Karpas-422 (cell line): Measurements from ENCODE around the gene RCBTB2. TPM values are rescaled to one million over a fixed set of nuclear protein-coding genes. Genes with fewer than 3 reads are reported as not detected.
A peak's percentile ranks its signal among the peaks of the same experiment; 100 is the strongest.

Experiments used
- DNase-seq: peaks from one replicate; pipeline ENCODE4 v3.0.0-alpha.2; 2015
- H2AFZ ChIP-seq: fragments of 200-600 bp; sonication (generic); 2 replicates; pipeline ENCODE4 v1.6.1; 2014; ENCODE audit warnings: antibody characterized with exemption, low read length, mixed read lengths
- H3K27ac ChIP-seq: fragments of 200-600 bp; sonication (generic); 2 replicates; pipeline ENCODE4 v1.5.1; 2014; ENCODE audit warnings: mild to moderate bottlenecking, low read length, moderate library complexity
- H3K27me3 ChIP-seq: fragments of 200-600 bp; sonication (generic); 2 replicates; pipeline ENCODE4 v1.6.1; 2014; ENCODE audit warnings: low read length, mixed read lengths
- H3K36me3 ChIP-seq: fragments of 200-600 bp; sonication (generic); 2 replicates; pipeline ENCODE4 v1.6.1; 2014; ENCODE audit warnings: low read length, mixed read lengths; ENCODE audit not compliant: insufficient read depth
- H3K4me1 ChIP-seq: fragments of 200-600 bp; sonication (generic); 2 replicates; pipeline ENCODE4 v1.6.1; 2014; ENCODE audit warnings: mild to moderate bottlenecking, low read length, mixed read lengths
- H3K4me2 ChIP-seq: fragments of 200-600 bp; sonication (generic); 2 replicates; pipeline ENCODE4 v1.6.1; 2014; ENCODE audit warnings: low read length, low read depth, mild to moderate bottlenecking; ENCODE audit not compliant: poor library complexity, severe bottlenecking
- H3K4me3 ChIP-seq: fragments of 200-600 bp; sonication (generic); 2 replicates; pipeline ENCODE4 v1.5.1; 2014; ENCODE audit warnings: mild to moderate bottlenecking, antibody characterized with exemption, low read length, mixed read lengths
- H3K79me2 ChIP-seq: fragments of 200-600 bp; sonication (generic); 2 replicates; pipeline ENCODE4 v1.6.1; 2014; ENCODE audit warnings: mild to moderate bottlenecking, low read length, mixed read lengths
- H3K9ac ChIP-seq: fragments of 200-600 bp; sonication (generic); 2 replicates; pipeline ENCODE4 v1.6.0; 2014; ENCODE audit warnings: low read length
- H3K9me2 ChIP-seq: fragments of 200-600 bp; sonication (generic), shearing (Covaris generic); replicated peaks from 2 replicates; pipeline ENCODE4 v1.6.0; 2014; ENCODE audit warnings: mild to moderate bottlenecking, low read length, moderate library complexity; ENCODE audit not compliant: insufficient read depth
- H3K9me3 ChIP-seq: fragments of 300-700, 200-600 bp; sonication (generic); 2 replicates; pipeline ENCODE4 v1.6.1; 2014; ENCODE audit warnings: low read length, mixed read lengths
- H4K20me1 ChIP-seq: fragments of 200-600 bp; sonication (generic); 2 replicates; pipeline ENCODE4 v1.6.1; 2014; ENCODE audit warnings: mild to moderate bottlenecking, antibody characterized with exemption, low read length, low read depth; ENCODE audit not compliant: insufficient read depth
- total RNA-seq: library from RNA; depleted of rRNA; stranded (reverse); fragments of >200 nt; shearing (Covaris generic); gene quantifications from 2 replicates; pipeline ENCODE4 v1.2.3, GENCODE V29; 2014; ENCODE audit warnings: low replicate concordance

RCBTB2 gene
- total RNA-seq, 1 experiment from 2014 or later: 25.6 TPM

DNA sequence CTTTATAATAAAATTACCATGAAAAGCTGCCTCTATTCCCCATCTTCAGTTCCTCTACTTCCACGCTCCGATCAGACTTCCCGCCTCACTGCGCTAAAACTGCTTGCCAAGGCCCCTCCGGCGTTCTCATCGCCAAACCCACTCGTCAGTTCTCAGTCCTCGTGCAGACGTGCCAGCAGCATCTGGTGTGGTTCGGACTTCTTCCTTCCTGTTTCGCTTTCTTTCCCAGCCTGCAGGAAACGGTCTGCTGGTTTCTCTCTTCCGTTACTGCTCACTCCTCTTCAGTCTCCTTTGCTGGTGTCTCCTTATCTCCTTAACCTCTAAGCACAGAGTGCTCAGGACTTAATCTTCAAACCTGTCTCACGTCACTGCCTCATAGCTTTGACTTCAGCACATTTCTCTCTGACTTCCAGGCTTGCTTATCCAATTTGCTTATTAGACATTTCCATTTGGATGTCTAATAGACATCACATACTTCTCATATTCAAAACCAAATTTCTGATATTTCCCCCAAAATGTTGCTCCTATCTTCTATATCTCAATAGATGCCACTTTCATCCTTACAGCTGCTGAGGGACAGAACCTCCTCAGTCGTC lies 40.3 kb downstream of the RCBTB2 start:
- peaks cover 9% of the 10 kb centered on the region for H3K36me3 ChIP-seq
- peaks cover 11% of the 10 kb centered on the region; the same call in 1 of the 2 replicates for H3K79me2 ChIP-seq
- no peaks in the 10 kb centered on the region for H3K27me3 ChIP-seq
- H3K4me3 ChIP-seq: peak overlapping the region; percentile 64
- peak overlapping the region; percentile 95 for H3K4me2 ChIP-seq
- peak; percentile 98 for DNase-seq
- no peaks in the 10 kb centered on the region for H3K9me3 ChIP-seq
- peak overlapping the region; percentile 100 for H3K27ac ChIP-seq
- peaks cover 86% of the 10 kb centered on the region for H3K4me1 ChIP-seq
- H2AFZ ChIP-seq: no peak overlapping the region; the same call in 1 of the 2 replicates
- H3K9me2 ChIP-seq: no peaks in the 10 kb centered on the region
- peak overlapping the region; percentile 84 for H3K9ac ChIP-seq
- H4K20me1 ChIP-seq: no peaks in the 10 kb centered on the region

DNA sequence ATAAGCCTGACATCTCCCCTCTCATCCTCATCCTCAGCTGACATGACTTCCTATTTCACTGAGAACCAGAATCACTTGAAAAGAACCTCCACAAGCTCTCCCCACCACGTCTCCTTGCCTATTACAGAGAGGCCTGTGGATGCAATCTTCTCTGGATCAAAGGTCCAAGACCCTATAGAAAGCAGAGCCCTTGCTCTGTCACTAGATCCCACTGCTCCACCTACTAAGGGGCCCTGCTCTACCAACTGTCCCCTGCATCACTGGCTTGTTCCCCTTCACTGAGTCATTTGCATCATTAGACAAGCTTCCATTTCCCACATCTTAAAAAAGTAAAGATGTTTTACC lies 40.8 kb downstream of the RCBTB2 start:
- peak overlapping the region; percentile 64 for H3K4me3 ChIP-seq

DNA sequence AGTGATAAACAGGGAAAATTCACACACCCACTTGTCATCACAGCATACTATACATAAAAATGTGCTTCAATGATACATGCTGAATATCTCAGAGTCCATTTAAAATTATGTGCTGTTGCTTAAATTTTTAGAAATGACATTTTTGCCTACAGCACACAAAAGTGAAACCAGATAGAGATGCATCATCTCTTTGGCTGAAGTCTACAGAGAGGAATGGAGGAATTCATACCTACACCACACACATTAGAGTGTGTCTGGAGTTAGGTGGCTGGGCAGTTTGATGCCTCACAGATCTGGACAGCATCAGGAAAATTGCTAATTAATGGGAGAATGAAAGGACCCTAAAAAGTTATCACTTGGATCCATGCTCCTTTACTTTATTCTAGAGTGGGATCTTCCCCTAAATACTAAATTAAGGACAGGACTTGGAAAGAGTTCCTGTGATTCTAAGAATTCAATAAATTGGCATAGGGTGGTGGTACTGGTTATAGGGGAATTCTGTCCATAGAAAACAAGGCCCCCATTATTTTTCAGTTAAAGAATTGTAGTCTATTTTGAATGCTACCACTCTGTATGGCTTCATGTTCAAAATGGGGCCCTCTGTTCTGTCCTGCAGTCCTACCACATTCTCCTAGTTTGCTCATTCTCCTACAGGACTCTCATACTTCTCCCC lies 41.3 kb downstream of the RCBTB2 start:
- peak; percentile 57 for DNase-seq
- H3K27me3 ChIP-seq: no peaks in the 10 kb centered on the region
- no peaks in the 10 kb centered on the region for H3K9me3 ChIP-seq
- peak overlapping the region; percentile 100 for H3K27ac ChIP-seq
- peaks cover 77% of the 10 kb centered on the region for H3K4me1 ChIP-seq
- peak overlapping the region; percentile 64 for H3K4me3 ChIP-seq
- peaks cover 11% of the 10 kb centered on the region; the same call in 1 of the 2 replicates for H3K79me2 ChIP-seq
- peak overlapping the region; percentile 95 for H3K4me2 ChIP-seq
- H3K9me2 ChIP-seq: no peaks in the 10 kb centered on the region
- no peaks in the 10 kb centered on the region for H4K20me1 ChIP-seq
- peak overlapping the region; percentile 84 for H3K9ac ChIP-seq
- H3K36me3 ChIP-seq: peaks cover 13% of the 10 kb centered on the region
- no peak overlapping the region for H2AFZ ChIP-seq

More for the DNA sequence above, 40.8 kb downstream of the RCBTB2 start:
- H4K20me1 ChIP-seq: no peaks in the 10 kb centered on the region
- H3K9me2 ChIP-seq: no peaks in the 10 kb centered on the region
- peak overlapping the region; percentile 84 for H3K9ac ChIP-seq
- no peak overlapping the region; the same call in 1 of the 2 replicates for H2AFZ ChIP-seq
- no peaks in the 10 kb centered on the region for H3K9me3 ChIP-seq
- peaks cover 11% of the 10 kb centered on the region; the same call in 1 of the 2 replicates for H3K79me2 ChIP-seq
- DNase-seq: no peak
- H3K36me3 ChIP-seq: peaks cover 13% of the 10 kb centered on the region
- peak overlapping the region; percentile 95 for H3K4me2 ChIP-seq
- H3K4me1 ChIP-seq: peaks cover 81% of the 10 kb centered on the region
- H3K27ac ChIP-seq: peak overlapping the region; percentile 100
- H3K27me3 ChIP-seq: no peaks in the 10 kb centered on the region

DNA sequence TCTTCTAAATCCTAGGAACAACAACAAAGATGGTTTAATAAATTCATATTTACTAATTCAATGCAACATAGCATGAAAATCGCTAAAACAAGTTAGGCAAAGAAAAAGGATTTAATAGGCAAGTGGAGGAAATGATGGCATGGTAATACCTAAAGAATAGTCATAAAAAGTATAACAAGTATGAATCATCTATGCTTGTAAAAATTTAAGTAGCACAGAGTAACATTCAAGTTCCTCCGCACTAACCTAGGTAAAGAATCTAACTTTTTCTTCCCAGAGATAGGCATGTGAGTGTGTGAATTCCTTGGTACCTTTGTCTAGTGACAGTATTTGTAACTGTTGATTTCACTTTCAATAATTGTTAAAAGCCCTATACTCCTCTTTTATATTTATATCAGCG lies 42.6 kb downstream of the RCBTB2 start:
- Histone ChIP-seq H3K27me3 (no peaks in the 10 kb centered on the region), H3K9ac (peak overlapping the region; percentile 84), H3K27ac (peak overlapping the region; percentile 100), H3K4me2 (peak overlapping the region; percentile 95), H3K4me3 (peak overlapping the region; percentile 64; the same call in 1 of the 2 replicates), H2AFZ (no peak overlapping the region), H3K4me1 (peaks cover 69% of the 10 kb centered on the region), H4K20me1 (no peaks in the 10 kb centered on the region), H3K9me3 (no peaks in the 10 kb centered on the region), H3K36me3 (peaks cover 13% of the 10 kb centered on the region), H3K79me2 (peaks cover 11% of the 10 kb centered on the region; the same call in 1 of the 2 replicates), H3K9me2 (no peaks in the 10 kb centered on the region)
- peak; percentile 38 for DNase-seq

DNA sequence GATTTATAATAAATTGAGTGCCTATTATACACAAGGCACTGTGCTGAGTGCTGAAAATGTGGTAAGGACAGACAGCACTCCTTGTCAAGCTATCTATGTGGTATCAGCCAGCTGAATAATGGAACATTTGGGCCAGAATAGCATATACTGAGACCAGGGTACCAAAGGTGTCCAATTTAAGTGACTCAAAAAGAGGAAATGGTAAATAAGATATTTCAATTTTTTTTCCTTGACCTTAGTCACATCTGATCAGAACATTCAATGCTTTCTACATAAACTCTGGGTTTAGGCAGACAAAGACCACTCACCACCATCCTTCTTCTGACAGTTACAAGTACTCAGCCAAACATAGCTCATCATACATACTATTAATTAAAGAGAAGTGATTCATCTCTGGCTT lies 43.2 kb downstream of the RCBTB2 start:
- Histone ChIP-seq H3K36me3 (peaks cover 14% of the 10 kb centered on the region), H3K9me2 (no peaks in the 10 kb centered on the region), H3K4me3 (peak overlapping the region; percentile 64), H3K4me2 (peak overlapping the region; percentile 95), H3K79me2 (peaks cover 11% of the 10 kb centered on the region; the same call in 1 of the 2 replicates), H3K27ac (peak overlapping the region; percentile 100), H3K4me1 (peaks cover 64% of the 10 kb centered on the region), H3K9ac (peak overlapping the region; percentile 38), H4K20me1 (no peaks in the 10 kb centered on the region), H2AFZ (no peak overlapping the region), H3K27me3 (no peaks in the 10 kb centered on the region), H3K9me3 (no peaks in the 10 kb centered on the region)
- peak; percentile 75 for DNase-seq

DNA sequence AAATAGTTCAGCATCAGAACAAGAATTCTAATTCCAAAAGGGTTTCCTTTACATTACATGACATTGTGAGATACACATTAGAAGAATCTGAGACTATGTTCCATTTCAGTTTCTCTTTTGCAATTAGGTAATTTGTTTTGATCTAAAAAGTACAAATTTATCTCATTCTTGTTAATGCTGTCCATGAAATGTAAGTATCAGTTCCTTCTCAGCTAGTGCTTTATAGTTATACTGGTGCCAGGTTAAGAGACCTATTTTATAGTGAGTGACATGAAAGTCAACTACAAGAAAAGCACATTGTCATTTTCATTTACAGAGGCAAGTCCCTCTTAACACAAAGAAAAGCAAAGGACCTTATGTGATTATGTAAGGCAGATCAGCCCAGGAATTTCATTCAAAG lies 43.9 kb downstream of the RCBTB2 start:
- Histone ChIP-seq H3K79me2 (peaks cover 11% of the 10 kb centered on the region; the same call in 1 of the 2 replicates), H4K20me1 (no peaks in the 10 kb centered on the region), H2AFZ (no peak overlapping the region), H3K9me3 (no peaks in the 10 kb centered on the region), H3K4me1 (peaks cover 57% of the 10 kb centered on the region), H3K4me2 (peak overlapping the region; percentile 95), H3K36me3 (peaks cover 20% of the 10 kb centered on the region), H3K9me2 (no peaks in the 10 kb centered on the region), H3K9ac (peak overlapping the region; percentile 38), H3K27me3 (no peaks in the 10 kb centered on the region), H3K4me3 (peak overlapping the region; percentile 64; the same call in 1 of the 2 replicates), H3K27ac (peak overlapping the region; percentile 100)
- DNase-seq: peak; percentile 64

DNA sequence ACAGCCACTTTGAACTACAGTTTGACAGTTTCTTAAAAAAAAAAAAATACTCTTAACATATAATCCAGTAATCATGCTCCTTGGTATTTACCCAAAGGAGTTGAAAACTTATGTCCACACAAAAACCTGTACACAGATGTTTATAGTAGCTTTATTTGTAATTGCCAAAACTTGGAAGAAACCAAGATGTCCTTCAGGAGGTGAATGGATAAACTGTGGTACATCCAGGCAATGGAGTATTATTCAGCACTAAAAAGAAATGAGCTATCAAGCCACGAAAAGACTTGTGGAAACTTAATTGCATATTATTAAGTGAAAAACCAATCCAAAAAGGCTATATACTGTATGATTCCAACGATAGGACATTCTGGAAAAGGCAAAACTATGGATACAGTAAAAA lies 44.9 kb downstream of the RCBTB2 start:
- no peak overlapping the region for H3K4me3 ChIP-seq
- no peaks in the 10 kb centered on the region for H4K20me1 ChIP-seq
- H3K27ac ChIP-seq: no peak overlapping the region
- peaks cover 47% of the 10 kb centered on the region for H3K4me1 ChIP-seq
- no peak overlapping the region for H3K9ac ChIP-seq
- H3K4me2 ChIP-seq: no peak overlapping the region
- no peaks in the 10 kb centered on the region for H3K9me2 ChIP-seq
- DNase-seq: peak; percentile 40
- no peaks in the 10 kb centered on the region for H3K27me3 ChIP-seq
- H3K9me3 ChIP-seq: no peaks in the 10 kb centered on the region
- H2AFZ ChIP-seq: no peak overlapping the region
- peaks cover 20% of the 10 kb centered on the region for H3K36me3 ChIP-seq
- peaks cover 11% of the 10 kb centered on the region; the same call in 1 of the 2 replicates for H3K79me2 ChIP-seq

DNA sequence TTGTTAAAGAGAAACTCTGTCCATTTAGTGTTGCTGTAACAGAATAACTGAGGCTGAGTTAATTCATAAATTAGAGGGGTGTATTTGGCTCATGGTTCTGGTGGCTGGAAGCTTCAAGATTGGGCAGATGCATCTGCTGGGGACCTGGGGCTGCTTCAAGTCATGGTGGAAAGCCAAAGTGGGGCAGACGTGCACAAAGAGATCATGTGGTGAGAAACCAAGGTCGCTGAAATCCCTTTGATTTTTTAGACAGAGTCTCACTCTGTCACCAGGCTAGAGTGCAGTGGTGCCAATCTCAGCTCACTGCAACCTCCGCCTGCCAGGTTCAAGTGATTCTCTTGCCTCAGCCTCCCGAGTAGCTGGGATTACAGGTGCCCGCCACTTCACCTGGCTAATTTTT lies 46.0 kb downstream of the RCBTB2 start:
- Histone ChIP-seq H3K9me2 (no peaks in the 10 kb centered on the region), H3K27me3 (no peaks in the 10 kb centered on the region), H3K79me2 (peaks cover 11% of the 10 kb centered on the region; the same call in 1 of the 2 replicates), H3K27ac (peak overlapping the region; percentile 43), H3K9me3 (no peaks in the 10 kb centered on the region), H2AFZ (no peak overlapping the region), H3K4me1 (peaks cover 35% of the 10 kb centered on the region), H3K9ac (no peak overlapping the region), H3K4me2 (no peak overlapping the region), H4K20me1 (no peaks in the 10 kb centered on the region), H3K36me3 (peaks cover 24% of the 10 kb centered on the region), H3K4me3 (no peak overlapping the region)
- peak; percentile 39 for DNase-seq
